Activated CD8-positive, alpha-beta memory T cell treated with anti-CD3 and anti-CD28 coated beads, Interleukin-2, amount 50 U/mL, for 4 hours (primary cell): ENCODE results near the gene CYP4A22.
"Not testable (repeated sequence)": the region's sequence is repeated elsewhere in the genome, so short reads cannot be mapped to it uniquely, and the experiment has no call there.

ENCODE experiments used
- DNase-seq: peaks from one replicate; pipeline ENCODE4 v3.0.0-alpha.2; 2020

Gene CYP4A22, protein sequence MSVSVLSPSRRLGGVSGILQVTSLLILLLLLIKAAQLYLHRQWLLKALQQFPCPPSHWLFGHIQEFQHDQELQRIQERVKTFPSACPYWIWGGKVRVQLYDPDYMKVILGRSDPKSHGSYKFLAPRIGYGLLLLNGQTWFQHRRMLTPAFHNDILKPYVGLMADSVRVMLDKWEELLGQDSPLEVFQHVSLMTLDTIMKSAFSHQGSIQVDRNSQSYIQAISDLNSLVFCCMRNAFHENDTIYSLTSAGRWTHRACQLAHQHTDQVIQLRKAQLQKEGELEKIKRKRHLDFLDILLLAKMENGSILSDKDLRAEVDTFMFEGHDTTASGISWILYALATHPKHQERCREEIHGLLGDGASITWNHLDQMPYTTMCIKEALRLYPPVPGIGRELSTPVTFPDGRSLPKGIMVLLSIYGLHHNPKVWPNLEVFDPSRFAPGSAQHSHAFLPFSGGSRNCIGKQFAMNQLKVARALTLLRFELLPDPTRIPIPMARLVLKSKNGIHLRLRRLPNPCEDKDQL

DNA sequence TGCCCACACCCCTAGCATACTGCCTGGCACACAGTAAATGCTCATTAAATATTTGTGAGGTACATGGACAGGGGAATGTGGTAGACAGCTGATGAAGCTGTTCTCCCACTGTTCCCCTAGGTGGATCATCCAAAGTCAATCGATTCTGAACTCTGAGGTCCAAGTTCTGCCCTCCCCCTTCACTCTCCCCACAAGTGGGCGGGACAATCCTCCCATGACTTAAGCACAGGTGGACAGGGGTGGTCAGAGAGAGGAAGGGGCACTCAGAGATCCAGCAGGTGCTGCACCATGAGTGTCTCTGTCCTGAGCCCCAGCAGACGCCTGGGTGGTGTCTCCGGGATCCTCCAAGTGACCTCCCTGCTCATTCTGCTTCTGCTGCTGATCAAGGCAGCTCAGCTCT lies at the start of gene CYP4A22:
Gene CYP4A22 (plus strand): TSS at position 244 of the 400 bp plus-strand sequence. CDS start 45 bp downstream, at position 289.
- no peak for DNase-seq

DNA sequence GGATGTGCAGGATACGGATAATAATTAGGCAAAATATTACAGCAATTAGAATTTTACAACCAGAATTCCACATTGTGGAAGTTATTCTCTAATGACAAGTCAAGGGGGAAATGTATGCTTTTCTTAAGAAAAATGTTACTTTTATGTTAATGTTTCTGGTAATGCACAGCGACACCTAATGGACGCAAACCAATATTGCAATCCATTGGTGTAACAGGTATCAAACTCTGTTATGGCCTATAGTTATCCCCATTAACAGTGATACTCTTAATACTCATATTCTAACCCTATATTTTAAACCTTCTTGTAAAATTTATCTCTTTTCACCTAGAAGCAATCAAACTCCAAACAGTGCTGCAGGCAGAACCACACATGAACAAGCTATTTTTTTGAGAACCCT lies 47.9 kb upstream of the CYP4A22 start:
- not testable (repeated sequence) for DNase-seq

DNA sequence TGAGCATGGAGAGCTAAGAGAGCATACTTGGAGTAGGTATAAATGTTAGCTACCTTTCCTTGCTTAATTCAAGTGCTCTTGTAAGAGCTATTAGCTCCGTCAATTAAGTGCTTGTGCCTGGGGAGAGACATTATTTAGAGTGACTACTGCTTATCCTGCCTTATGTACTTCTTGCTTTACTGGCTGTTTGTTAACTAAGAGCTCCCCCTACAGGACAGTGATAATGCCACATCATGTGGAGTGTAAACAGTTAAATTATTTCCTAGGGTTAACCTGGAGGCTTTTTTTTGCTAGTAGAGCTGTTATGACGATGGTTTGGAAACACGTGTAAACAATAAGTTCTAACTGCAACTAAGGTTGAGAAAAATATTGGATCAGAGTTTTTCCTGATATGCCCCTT lies 45.8 kb upstream of the CYP4A22 start:
- not testable (repeated sequence) for DNase-seq

DNA sequence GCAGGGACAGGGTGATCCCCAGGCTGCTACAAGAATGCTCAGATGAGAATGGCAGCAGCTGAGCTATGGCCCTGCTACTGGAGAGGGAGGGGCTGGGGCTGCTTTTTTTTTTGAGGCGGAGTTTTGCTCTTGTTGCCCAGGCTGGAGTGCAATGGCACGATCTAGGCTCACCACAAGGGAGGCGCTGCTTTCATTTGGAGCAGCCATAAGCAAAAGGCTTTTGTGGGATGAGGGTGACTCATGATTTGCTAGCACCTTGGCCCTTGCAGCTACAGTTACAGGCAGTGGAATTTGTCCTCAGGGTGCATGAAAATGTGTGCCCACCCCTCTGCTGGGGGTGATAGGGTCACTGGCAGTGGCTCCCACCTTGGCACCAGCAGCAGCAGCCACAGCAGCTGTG lies 32.4 kb upstream of the CYP4A22 start:
- DNase-seq: no peak

DNA sequence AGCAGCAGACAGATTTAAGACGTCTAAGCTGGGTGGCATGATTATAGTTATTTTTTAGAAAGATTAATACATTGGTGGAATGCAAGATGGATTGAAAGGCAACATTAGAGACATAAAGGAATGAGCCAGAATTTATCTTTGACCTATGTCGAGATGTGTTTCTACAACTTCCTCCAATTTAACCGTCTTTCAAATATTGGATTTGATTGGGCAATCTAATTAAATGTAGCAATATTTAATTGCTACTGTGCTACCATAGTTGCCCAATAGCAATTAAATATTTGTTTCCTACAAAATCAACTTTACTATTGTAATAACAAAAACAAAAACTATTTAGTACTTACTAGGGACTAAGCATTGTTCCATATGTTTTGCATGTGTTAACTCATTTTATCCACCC lies 30.4 kb upstream of the CYP4A22 start:
- no peak for DNase-seq

DNA sequence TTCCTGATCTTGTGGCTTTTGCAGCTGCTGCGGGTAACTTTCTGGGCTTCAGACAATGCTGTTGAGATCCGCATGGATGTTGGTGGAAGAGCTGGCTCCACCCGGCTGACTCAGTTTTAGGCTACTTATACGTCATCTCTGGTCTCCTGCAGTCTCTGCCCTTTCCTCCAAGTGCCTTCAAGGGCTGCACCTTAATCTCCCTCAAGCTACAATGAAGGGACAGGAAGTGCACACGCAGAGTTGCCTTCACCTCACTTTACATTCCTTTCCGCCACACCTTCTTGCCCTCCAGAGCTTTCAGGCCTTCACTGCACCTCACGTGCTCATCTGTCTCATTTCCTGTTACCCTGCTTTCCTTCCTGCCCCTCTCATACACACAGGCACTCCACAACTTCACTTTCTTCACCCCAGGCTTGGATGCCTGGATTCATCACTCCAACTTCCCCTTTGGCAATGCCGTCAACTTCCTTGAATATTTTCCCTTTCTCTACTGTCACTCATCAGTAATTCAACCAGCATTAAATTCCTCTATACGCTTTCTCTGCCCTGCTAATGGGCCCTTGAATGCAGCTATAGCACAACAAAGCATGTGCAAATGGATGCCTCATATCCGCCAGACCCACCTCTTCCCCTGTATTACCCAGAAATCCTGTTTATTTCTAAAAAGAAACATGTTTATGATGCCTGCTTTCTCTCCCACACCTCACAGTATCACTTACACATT lies 29.2 kb upstream of the CYP4A22 start:
- not testable (repeated sequence) for DNase-seq

DNA sequence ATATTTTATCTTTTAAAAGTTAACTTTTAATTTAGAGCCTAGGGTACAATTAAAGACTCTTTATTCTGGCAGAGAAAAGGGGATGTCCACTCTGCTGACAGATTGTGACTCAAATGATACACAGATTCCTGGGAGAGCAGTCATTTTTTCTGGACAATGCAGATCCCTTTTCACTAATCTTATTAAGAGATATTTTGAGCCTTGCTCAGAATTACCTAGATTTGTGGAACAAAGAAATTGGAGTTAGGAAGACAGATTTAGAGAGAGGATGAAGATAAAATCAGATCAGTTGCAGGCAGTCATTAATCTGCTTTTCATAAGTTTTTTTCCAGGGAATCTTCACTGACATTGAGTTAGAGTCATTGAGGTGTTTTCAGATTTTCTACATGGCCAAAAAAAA lies 27.8 kb upstream of the CYP4A22 start:
- not testable (repeated sequence) for DNase-seq

DNA sequence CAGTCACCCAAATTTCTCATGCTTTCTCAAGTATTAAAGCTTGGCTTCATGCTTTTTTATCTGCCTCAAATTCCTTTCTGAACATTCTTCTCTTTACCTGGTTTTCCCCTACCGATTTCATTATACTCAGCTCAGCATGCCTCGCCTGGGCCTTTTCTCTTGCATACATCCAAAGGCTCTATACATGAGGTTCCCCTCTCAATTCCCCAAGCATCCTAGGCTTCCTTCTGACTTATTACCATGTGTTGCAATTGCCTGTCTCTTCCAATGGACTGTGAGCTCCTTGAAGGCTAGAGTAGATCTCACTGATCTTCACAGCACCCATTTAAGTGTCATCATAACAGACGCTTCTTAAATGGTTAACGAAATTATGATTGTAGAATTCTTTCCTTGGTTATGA lies 24.1 kb upstream of the CYP4A22 start:
- DNase-seq: no peak

DNA sequence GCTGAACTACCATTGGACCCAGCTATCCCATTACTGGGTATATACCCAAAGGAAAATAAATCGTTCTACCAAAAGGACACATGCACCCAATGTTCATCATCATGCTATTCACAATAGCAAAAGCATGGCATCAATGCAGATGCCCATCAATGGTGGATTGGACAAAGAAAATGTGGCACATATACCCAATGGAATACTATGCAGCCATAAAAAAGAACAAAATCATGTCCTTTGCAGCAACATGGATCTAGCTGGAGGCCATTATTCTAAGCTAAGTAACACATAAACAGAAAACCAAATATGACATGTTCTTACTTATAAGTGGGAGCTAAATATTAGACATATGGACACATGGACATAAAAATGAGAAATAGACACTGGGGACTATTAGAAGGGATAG lies 16.2 kb upstream of the CYP4A22 start:
- not testable (repeated sequence) for DNase-seq

DNA sequence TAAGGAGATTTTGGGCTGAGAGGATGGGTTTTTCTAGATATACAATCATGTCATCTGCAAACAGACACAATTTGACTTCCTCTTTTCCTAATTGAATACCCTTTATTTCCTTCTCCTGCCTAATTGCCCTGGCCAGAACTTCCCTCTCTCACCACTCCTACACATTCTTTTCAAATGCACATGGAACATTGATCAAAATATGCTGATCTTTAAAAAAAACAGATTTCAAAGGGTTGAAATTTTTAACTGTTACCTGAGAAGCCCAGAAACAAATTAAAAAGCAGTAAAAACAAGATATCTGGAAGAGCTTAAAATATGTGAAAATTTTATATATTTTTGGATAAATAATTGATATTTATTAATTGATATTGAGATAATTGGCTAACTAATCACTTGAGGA lies 12.4 kb upstream of the CYP4A22 start:
- DNase-seq: not testable (repeated sequence)

DNA sequence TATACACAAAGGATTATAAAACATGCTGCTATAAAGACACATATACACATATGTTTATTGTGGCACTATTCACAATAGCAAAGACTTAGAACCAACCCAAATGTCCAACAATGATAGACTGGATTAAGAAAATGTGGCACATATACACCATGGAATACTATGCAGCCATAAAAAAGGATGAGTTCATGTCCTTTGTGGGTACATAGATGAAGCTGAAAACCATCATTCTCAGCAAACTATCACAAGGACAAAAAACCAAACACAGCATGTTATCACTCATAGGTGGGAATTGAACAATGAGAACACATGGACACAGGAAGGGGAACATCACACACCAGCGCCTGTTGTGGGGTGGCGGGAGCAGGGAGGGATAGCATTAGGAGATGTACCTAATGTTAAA lies 10.2 kb upstream of the CYP4A22 start:
- DNase-seq: not testable (repeated sequence)

DNA sequence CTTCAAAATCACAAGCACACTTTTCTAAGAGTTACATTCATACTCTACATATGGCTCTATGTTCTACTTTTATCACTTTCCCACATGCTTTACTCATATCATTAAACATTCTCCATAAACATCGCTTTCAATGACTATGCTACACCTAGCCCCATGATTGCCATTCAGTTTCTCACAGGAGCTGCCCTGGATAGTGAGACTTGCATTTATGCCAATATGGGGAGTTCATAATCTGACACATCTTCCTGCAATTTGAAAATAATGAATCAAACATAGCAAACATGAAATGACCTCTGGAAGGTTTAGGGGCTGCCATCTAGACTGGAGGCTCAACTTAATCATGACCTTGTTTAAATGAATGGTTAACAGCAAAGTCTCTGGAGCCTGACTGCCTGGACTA lies 9.0 kb upstream of the CYP4A22 start:
- DNase-seq: no peak

DNA sequence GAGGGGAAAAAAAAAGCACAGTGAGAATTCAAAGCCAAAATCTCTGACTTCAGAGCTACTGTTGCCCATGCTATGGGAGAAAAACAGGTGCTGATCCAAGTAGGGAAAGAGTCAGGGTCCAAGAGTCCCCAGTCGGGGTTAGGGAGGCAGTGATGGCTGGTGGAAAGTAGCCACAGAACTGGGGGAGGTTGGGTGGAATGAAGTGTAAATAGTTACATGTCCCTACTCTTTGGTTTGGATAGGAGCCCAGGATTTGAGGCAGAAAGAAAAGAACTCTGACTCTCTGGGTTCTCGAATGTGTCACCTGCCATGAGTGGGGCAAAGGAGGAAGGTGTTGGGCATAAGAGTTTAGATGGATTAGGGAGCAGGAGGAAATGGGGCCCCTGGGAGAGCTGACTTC lies 8.4 kb upstream of the CYP4A22 start:
- not testable (repeated sequence) for DNase-seq

DNA sequence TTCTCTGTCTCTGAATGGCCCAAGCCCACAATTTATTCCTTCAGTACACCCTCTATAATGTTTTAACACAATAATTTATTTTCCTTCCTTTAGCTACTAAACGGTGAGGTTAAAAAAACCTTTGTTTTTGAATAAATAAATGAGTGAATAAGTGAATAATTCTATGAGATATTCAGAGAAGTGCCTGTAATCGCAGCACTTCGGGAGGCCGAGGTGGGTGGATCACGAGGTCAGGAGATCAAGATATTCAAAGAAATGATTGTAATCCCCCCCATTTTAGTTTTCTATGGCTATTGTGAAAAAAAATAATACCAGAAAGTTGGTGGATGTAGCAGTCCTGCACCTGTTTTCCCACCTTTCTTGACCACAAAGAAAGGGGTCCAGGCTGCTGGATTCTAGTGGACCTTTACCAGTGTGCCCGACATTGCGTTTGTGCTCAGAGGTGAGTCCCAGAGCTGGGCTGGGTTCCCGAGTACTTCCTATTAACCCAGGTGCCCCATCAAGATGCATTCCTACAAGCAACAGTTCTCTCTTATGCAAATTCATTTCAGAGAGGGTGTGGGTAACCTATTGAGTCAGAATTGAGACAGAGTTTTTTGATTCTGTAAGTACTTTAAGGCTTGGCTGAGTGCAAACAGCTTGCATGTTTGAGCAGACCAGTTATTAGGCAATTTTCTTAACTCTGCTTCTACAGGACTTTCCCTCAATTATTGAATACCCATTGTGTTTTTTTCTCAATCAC lies 7.6 kb upstream of the CYP4A22 start:
- DNase-seq: not testable (repeated sequence)

DNA sequence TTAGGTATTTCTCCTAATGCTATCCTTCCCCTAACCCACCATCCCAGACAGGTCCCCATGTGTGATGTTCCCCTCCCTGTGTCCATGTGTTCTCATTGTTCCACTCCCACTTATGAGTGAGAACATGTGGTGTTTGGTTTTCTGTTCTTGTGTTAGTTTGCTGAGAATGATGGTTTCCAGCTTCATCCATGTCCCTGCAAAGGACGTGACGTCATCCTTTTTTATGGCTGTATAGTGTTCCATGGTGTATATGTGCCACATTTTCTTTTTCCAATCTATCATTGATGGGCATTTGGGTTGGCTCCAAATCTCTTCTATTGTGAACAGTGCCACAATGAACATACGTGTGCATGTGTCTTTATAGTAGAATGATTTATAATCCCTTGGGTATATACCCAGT lies 4.6 kb upstream of the CYP4A22 start:
- not testable (repeated sequence) for DNase-seq

DNA sequence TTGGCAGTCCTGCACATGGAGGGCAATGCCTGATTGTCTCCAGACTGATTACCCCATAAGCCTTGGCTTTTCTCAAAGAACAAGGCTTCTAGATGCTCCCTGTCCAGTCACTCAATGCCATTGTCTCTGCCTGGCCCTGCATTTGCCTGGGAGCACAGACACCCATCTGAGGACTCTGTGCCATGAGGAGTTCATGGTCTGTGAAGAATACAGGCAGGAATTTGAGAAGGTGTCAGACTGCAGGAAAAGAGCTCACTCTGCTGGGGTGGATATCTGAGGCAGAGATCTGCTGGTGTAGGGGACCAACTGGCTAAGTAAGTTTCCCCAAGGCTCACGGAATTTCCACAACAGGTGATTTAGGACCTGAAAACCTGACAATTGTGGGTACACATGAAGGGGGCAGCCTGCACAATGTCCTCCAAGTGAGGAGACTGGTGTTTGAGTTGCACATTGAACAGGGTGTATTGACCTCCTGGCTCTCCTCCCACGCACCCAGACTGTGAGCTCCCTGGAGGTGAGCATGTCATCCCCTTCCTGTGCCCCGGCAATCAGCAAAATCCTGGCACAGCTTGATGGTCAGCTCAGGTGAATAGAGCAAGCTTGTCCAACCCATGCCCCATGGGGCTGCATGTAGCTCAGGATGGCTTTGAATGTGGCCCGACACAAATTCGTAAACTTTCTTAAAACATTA lies 829 bp downstream of the CYP4A22 start:
- DNase-seq: no peak

DNA sequence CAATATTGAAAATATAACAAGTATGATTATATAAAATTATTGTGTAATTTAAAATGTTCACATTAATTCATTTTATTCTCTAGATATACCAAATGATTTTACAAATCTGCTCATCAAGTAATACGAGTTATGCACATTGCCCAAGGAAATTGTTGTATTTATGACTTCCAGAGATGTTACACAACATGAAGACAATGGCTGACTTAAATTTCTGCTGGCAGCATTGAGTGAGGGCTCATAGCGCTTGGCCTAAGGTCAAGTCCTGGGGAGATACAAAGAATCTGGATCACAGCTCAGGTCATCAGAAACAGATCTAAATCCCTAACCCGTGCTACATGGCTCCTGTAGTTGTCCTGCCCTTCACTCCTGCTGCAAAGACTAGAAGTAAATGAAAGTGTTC lies 3.1 kb downstream of the CYP4A22 start:
- not testable (repeated sequence) for DNase-seq

DNA sequence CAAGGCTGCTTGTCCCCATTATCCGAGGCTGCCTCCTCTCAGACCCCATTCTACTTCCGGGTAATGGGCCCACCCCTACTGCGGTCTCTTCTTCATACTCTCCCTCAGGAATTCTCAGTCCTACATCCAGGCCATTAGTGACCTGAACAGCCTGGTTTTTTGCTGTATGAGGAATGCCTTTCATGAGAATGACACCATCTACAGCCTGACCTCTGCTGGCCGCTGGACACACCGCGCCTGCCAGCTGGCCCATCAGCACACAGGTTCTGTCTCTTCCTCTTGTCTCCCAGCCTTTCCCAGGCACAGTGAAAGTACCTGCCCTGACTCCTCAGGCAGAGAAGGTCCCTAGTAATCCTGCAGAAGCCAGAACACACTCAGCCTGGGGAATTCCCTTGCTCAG lies 6.4 kb downstream of the CYP4A22 start:
- DNase-seq: not testable (repeated sequence)

DNA sequence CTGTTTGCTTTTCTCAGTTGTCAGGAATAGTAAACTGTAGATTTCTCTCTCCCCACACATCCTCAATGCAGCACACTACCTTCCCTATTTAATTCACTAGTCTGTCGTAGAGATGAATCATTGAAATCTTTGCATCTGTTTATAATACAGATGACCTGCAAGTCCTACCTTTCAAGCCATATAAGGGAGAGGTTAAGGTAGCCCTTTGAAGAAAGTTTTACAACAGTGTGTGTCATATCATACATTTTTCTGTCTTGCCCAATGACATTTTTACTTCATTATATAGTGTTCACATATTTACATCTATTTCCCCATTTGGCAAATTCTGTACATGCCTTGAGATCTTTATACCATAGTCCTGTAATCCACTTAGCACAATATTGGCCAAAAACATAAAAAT lies 9.3 kb downstream of the CYP4A22 start:
- DNase-seq: not testable (repeated sequence)

DNA sequence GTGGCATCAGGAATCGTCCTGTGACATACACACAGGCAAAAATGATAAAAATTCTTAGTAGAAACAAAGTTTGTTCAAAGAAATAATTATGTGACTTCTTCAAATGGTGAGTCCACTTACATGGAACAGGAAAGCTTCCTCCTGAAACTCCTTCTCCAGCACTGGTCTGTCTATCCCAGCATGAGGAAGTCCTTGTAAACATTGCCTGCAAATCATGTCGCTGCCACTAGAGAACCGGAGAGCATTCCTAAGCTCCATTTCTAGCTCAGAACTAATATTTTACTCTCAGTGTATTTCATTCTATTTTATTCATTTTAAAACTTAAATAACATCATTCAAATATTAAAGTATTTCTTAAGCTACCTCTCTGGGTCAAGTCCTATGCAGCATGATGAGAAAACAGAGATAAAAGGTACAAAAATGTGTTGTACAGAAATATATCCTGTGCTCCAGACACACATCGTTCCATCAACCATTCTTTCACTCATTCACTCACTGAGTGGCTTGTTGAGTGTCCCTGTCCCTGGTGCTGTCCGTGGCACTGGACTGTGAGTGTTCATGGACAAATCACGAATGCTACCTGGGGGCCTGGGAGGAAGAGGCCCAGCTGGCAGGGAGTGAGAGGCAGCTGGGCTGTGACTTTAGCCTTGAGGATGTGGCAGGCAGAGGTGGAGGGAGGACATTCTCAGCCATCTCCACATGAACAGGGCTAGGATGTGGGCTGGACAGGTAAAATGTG lies 10.0 kb downstream of the CYP4A22 start:
- no peak for DNase-seq

DNA sequence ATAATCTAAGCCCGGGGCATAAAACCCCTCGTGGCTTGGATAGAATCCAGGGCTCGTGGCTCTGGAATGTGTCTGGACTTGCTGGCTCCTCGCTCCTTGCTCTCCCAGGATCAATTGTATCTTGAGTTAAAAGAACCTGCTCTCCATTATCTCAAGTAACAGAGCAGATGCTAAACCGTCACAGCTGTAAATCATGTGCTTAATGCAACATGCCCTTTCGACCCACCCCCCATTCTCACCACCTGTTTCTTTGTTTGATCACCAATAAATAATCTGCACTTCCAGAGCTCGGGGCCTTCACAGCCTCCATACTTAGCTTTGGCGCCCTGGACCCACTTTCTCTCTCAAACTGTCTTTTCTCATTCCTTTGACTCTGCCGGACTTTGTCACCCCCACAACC lies 11.9 kb downstream of the CYP4A22 start:
- not testable (repeated sequence) for DNase-seq

DNA sequence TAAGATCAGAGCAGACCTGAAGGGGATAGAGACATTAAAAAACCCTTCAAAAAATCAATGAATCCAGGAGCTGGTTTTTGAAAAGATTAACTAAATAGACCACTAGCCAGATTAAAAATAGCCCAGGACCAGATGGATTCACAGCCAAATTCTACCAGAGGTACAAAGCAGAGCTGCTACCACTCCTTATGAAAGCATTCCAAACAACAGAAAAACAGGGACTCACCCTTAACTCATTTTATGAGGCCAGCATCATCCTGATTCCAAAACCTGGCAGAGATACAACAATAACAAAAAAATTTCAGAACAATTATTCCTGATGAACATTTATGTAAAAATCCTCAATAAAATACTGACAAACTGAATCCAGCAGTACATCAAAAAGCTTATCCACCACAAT lies 19.2 kb downstream of the CYP4A22 start:
- not testable (repeated sequence) for DNase-seq
